Endothelial cell of umbilical vein (primary cell): Measurements from ENCODE around the gene IL22RA2. TPM values are rescaled to one million over a fixed set of nuclear protein-coding genes. Genes with fewer than 3 reads are reported as not detected.

ENCODE experiments used
- BruUV-seq: library from RNA; stranded (reverse); fragments of 400-500 nt; replicated peaks from 2 replicates; lab custom pipeline; 2021; lab: Mats Ljungman, UMichigan
- CTCF ChIA-PET: fragments of 300-600, 350-600 bp; sonication (Branson Sonifier 250); formaldehyde crosslinking; loops from one replicate; lab custom pipeline; 2021; ENCODE audit warnings: antibody characterized with exemption, inconsistent platforms; lab: Charles Lee
- POLR2A ChIA-PET: fragments of 300-600, 350-600 bp; sonication (Branson Sonifier 250); formaldehyde crosslinking; loops from one replicate; lab custom pipeline; 2021; ENCODE audit warnings: antibody characterized with exemption, inconsistent platforms; lab: Charles Lee
- DNase-seq: peaks from one replicate; pipeline ENCODE4 v3.0.0-alpha.2; 2011; ENCODE audit warnings: low read depth, low spot score
- FAIRE-seq: peaks from 2 replicates; lab custom pipeline; 2011; peaks lifted over from hg19 to GRCh38; lab: Jason Lieb, UNC
- H2AFZ ChIP-seq: 2 replicates; pipeline ENCODE4 v1.6.0; 2012; ENCODE audit warnings: low read depth, low read length, control low read depth, inconsistent platforms
- H3K27ac ChIP-seq: 2 replicates; pipeline ENCODE4 v1.5.1; 2011; ENCODE audit warnings: low read depth, mild to moderate bottlenecking, control low read depth, low read length, moderate library complexity; ENCODE audit not compliant: insufficient read depth
- H3K27me3 ChIP-seq, 2 experiments: 2 replicates each; pipeline versions ENCODE4 v1.6.0 to v1.6.1; 2011; ENCODE audit warnings: low read length in 2 of 2, mixed read lengths in 1 of 2; ENCODE audit not compliant: control insufficient read depth in 2 of 2, insufficient read depth in 2 of 2
- H3K36me3 ChIP-seq, 2 experiments: 2 replicates in 1 of 2; 3 replicates in 1 of 2; pipeline ENCODE4 v1.5.1; 2011; ENCODE audit warnings: low read length in 2 of 2, mild to moderate bottlenecking in 1 of 2, moderate library complexity in 1 of 2; ENCODE audit not compliant: control insufficient read depth in 2 of 2, insufficient read depth in 2 of 2; ENCODE audit errors: extremely low read depth in 1 of 2
- H3K4me1 ChIP-seq: 3 replicates; pipeline ENCODE4 v1.5.1; 2011; ENCODE audit warnings: mild to moderate bottlenecking, low read length; ENCODE audit not compliant: control insufficient read depth, insufficient read depth; ENCODE audit errors: extremely low read depth
- H3K4me2 ChIP-seq: 2 replicates; pipeline ENCODE4 v1.6.1; 2011; ENCODE audit warnings: low read length, control low read depth, mixed read lengths; ENCODE audit not compliant: insufficient read depth
- H3K4me3 ChIP-seq, 3 experiments: fragments of 200-600 bp in 1 of 3; sonication (generic), shearing (Covaris generic) in 1 of 3; replicated peaks in 1 of 3; 2 replicates each; pipeline ENCODE4 v1.5.1; 2011 to 2016; ENCODE audit warnings: control low read depth in 3 of 3, low read length in 3 of 3, mild to moderate bottlenecking in 2 of 3, inconsistent platforms in 1 of 3, low read depth in 1 of 3, moderate library complexity in 1 of 3; ENCODE audit not compliant: insufficient read depth in 1 of 3
- H3K79me2 ChIP-seq: 2 replicates; pipeline ENCODE4 v1.6.0; 2012; ENCODE audit warnings: low read length, inconsistent platforms; ENCODE audit not compliant: control insufficient read depth, insufficient read depth
- H3K9ac ChIP-seq: replicated peaks from 2 replicates; pipeline ENCODE3; 2011; ENCODE audit warnings: low read length, control low read depth; ENCODE audit not compliant: insufficient read depth; ENCODE audit errors: extremely low read depth
- H3K9me1 ChIP-seq: replicated peaks from 3 replicates; pipeline ENCODE4 v1.6.0; 2011; ENCODE audit warnings: mild to moderate bottlenecking, low read length; ENCODE audit not compliant: control insufficient read depth, insufficient read depth; ENCODE audit errors: extremely low read depth
- H3K9me3 ChIP-seq: replicated peaks from 2 replicates; pipeline ENCODE4 v1.5.1; 2012; ENCODE audit warnings: low read length, inconsistent platforms; ENCODE audit not compliant: control insufficient read depth, insufficient read depth
- H4K20me1 ChIP-seq: replicated peaks from 2 replicates; pipeline ENCODE3; 2011; ENCODE audit warnings: mild to moderate bottlenecking, low read length; ENCODE audit not compliant: control insufficient read depth, insufficient read depth; ENCODE audit errors: extremely low read depth
- EZH2 ChIP-seq: IDR thresholded peaks from 2 replicates; pipeline ENCODE4 v1.6.1; 2012; ENCODE audit warnings: borderline replicate concordance, low read depth, mild to moderate bottlenecking, moderate library complexity, low read length, inconsistent platforms; ENCODE audit not compliant: severe bottlenecking
- FOS ChIP-seq: IDR thresholded peaks from 2 replicates; pipeline ENCODE4 v1.6.1; 2011; ENCODE audit warnings: mild to moderate bottlenecking, low read length, moderate library complexity, borderline replicate concordance; ENCODE audit not compliant: insufficient read depth
- GATA2 ChIP-seq: IDR thresholded peaks from 2 replicates; pipeline ENCODE4 v1.7.0; 2011; ENCODE audit warnings: low read depth, mild to moderate bottlenecking, moderate library complexity, mixed read lengths, low read length; ENCODE audit not compliant: insufficient read length, insufficient read depth
- JUN ChIP-seq: IDR thresholded peaks from 2 replicates; pipeline ENCODE4 v1.6.1; 2011; ENCODE audit warnings: borderline replicate concordance, low read depth; ENCODE audit not compliant: insufficient read length, insufficient read depth
- MYC ChIP-seq: IDR thresholded peaks from one replicate; pipeline ENCODE4 v1.6.1; 2011; ENCODE audit warnings: mild to moderate bottlenecking, low read depth, low read length
- POLR2A ChIP-seq: IDR thresholded peaks from 2 replicates; pipeline ENCODE4 v1.6.1; 2012; ENCODE audit warnings: low read depth, mild to moderate bottlenecking, control low read depth, low read length
- POLR2AphosphoS5 ChIP-seq: IDR thresholded peaks from 2 replicates; pipeline ENCODE4 v1.6.1; 2012; ENCODE audit warnings: low read depth, mild to moderate bottlenecking, control low read depth, low read length, moderate library complexity; ENCODE audit not compliant: insufficient read depth
- dilution Hi-C: fragments of 300-500 bp; cut with MboI; formaldehyde crosslinking; loops from one replicate; pipeline ENCODE4 v1.15.0; 2019; ENCODE audit warnings: low sequenced_read_pairs; ENCODE audit not compliant: extremely low pct_ligation_motif_present
- intact Hi-C: fragments of 100-400 bp; cut with micrococcal nuclease; formaldehyde crosslinking; loops from one replicate; pipeline ENCODE4 v1.10.0; 2022
- polyA plus RNA-seq, 4 experiments: library from polyadenylated mRNA; depleted of rRNA in 3 of 4; stranded (reverse) in 3 of 4; unstranded in 1 of 4; fragments of >200 nt; gene quantifications; 2 replicates each; pipeline versions ENCODE4 v1.2.1 to v1.2.3, GENCODE V29; 2011 to 2012; ENCODE audit warnings: missing spikeins in 1 of 4
- total RNA-seq: library from RNA; stranded (reverse); gene quantifications from 2 replicates; pipeline ENCODE4 v1.2.3, GENCODE V29; 2021
- TF ChIP-seq, protein P1 (sequence below): IDR thresholded peaks from 2 replicates; pipeline ENCODE4 v1.6.1; 2011; ENCODE audit not compliant: insufficient read depth, insufficient read length
- TF ChIP-seq, protein P2 (sequence below), 2 donors: IDR thresholded peaks; 1 replicate in 1 of 2; 2 replicates in 1 of 2; pipeline ENCODE4 v1.5.1; 2011; ENCODE audit warnings: low read length in 2 of 2, mild to moderate bottlenecking in 2 of 2, moderate library complexity in 2 of 2, control low read depth in 1 of 2, inconsistent platforms in 1 of 2, low read depth in 1 of 2; ENCODE audit not compliant: insufficient read depth in 1 of 2; ENCODE audit errors: extremely low read depth in 1 of 2

The IL22RA2 gene
- total and polyA plus RNA-seq, 2 donors (not counting 3 experiments of a cell fraction or from before 2014, with no cell fraction given) = not detected

GRCh38 chr6:137095651-137096238 is 77.7 kb downstream of the IL22RA2 start:
- no peaks in the 10 kb centered on the region for H3K9me3 ChIP-seq
- H3K9ac ChIP-seq = no peak overlapping the region
- intact Hi-C loops (no loop called here), dilution Hi-C loops (no loop called here)
- H3K9me1 ChIP-seq = no peaks in the 10 kb centered on the region
- no peaks in the 10 kb centered on the region for H3K36me3 ChIP-seq
- no peaks in the 10 kb centered on the region for H3K4me1 ChIP-seq
- DNase-seq = no peak
- H3K79me2 ChIP-seq = no peaks in the 10 kb centered on the region
- TF ChIP-seq, protein P1, sequence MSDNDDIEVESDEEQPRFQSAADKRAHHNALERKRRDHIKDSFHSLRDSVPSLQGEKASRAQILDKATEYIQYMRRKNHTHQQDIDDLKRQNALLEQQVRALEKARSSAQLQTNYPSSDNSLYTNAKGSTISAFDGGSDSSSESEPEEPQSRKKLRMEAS = no peak
- TF ChIP-seq EZH2 (no peak), FOS (no peak), GATA2 (no peak), JUN (no peak), POLR2A (no peak), MYC (no peak), POLR2AphosphoS5 (no peak)
- TF ChIP-seq, protein P2, sequence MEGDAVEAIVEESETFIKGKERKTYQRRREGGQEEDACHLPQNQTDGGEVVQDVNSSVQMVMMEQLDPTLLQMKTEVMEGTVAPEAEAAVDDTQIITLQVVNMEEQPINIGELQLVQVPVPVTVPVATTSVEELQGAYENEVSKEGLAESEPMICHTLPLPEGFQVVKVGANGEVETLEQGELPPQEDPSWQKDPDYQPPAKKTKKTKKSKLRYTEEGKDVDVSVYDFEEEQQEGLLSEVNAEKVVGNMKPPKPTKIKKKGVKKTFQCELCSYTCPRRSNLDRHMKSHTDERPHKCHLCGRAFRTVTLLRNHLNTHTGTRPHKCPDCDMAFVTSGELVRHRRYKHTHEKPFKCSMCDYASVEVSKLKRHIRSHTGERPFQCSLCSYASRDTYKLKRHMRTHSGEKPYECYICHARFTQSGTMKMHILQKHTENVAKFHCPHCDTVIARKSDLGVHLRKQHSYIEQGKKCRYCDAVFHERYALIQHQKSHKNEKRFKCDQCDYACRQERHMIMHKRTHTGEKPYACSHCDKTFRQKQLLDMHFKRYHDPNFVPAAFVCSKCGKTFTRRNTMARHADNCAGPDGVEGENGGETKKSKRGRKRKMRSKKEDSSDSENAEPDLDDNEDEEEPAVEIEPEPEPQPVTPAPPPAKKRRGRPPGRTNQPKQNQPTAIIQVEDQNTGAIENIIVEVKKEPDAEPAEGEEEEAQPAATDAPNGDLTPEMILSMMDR (IDR thresholded peaks at IDR 0.05; ENCODE audit: extremely low read depth in 1 of 2, insufficient read depth in 1 of 2, low read depth in 1 of 2, low read length in 2 of 2) = no peak
- no peak overlapping the region for H2AFZ ChIP-seq
- no peak overlapping the region for H3K27ac ChIP-seq
- H3K27me3 ChIP-seq = peaks cover 3 to 4% of the 10 kb centered on the region in 2 experiments
- ChIA-PET CTCF (interaction anchor here (1.8 to 6.1 kb wide), 2 partner anchors 219 to 320 kb away, joined by 30 to 141 read pairs; no protein-coding TSS in a partner anchor), POLR2A (no interaction called here)
- FAIRE-seq = no peak
- BruUV-seq = no TSS peak
- H3K4me2 ChIP-seq = no peak overlapping the region
- no peaks in the 10 kb centered on the region for H4K20me1 ChIP-seq
- H3K4me3 ChIP-seq = no peak overlapping the region
